Transverse colon (tissue), 4 donors: ENCODE measurements around the gene RHBDL1. TPM values are rescaled to one million over a fixed set of nuclear protein-coding genes. Genes with fewer than 3 reads are reported as not detected.

Source experiments
- DNase-seq: peaks from one replicate; pipeline ENCODE4 v3.0.0-alpha.2; 2019
- H3K27ac ChIP-seq, 4 donors: fragments of 200-600 bp; sonication (generic); 2 replicates each; pipeline ENCODE4 v1.5.1; 2016 to 2018; ENCODE audit warnings: inconsistent platforms in 4 of 4
- H3K27me3 ChIP-seq: fragments of 200-600 bp; sonication (generic); 2 replicates; pipeline ENCODE4 v1.5.1; 2017; ENCODE audit warnings: inconsistent platforms
- H3K36me3 ChIP-seq, 4 donors: fragments of 200-600 bp; sonication (generic); 2 replicates each; pipeline ENCODE4 v1.5.1; 2017 to 2019; ENCODE audit warnings: inconsistent platforms in 4 of 4
- H3K4me1 ChIP-seq, 4 donors: fragments of 200-600 bp; sonication (generic); 2 replicates each; pipeline ENCODE4 v1.5.1; 2017 to 2020; ENCODE audit warnings: inconsistent platforms in 4 of 4
- H3K4me3 ChIP-seq, 4 donors: fragments of 200-600 bp; sonication (generic); 1 replicate in 1 of 4; 2 replicates in 3 of 4; pipeline versions ENCODE4 v1.5.1 to v1.6.1; 2017 to 2019; ENCODE audit warnings: inconsistent platforms in 4 of 4
- H3K9me3 ChIP-seq, 2 donors: fragments of 200-600 bp; sonication (generic); 2 replicates each; pipeline ENCODE4 v1.5.1; 2017 to 2019; ENCODE audit warnings: inconsistent platforms in 2 of 2
- CTCF ChIP-seq, 5 experiments: fragments of 200-600 bp in 3 of 5; fragments of 450-650 bp in 2 of 5; sonication (generic) in 3 of 5; IDR thresholded peaks; 1 replicate in 2 of 5; 2 replicates in 3 of 5; pipeline ENCODE4 v1.5.1; 2016 to 2017; ENCODE audit warnings: antibody characterized with exemption in 5 of 5, inconsistent platforms in 3 of 5, mild to moderate bottlenecking in 2 of 5, moderate library complexity in 1 of 5
- EP300 ChIP-seq: sonication (generic); formaldehyde crosslinking; IDR thresholded peaks from one replicate; pipeline ENCODE4 v1.6.1; 2017; ENCODE audit warnings: antibody characterized with exemption, low read depth
- POLR2A ChIP-seq: fragments of 450-650 bp; IDR thresholded peaks from one replicate; pipeline ENCODE4 v1.6.1; 2016; ENCODE audit warnings: antibody characterized with exemption, mild to moderate bottlenecking, moderate library complexity
- POLR2AphosphoS5 ChIP-seq, 3 donors: sonication (generic); formaldehyde crosslinking; IDR thresholded peaks; one replicate each; pipeline ENCODE4 v1.6.1; 2016; ENCODE audit warnings: antibody characterized with exemption in 3 of 3
- WGBS, 2 donors: methylation state at CpG; one replicate each; pipeline ENCODE4 v1.1.5; 2018; ENCODE audit warnings: low coverage in 1 of 2; 5-methylcytosine and 5-hydroxymethylcytosine counted together
- in situ Hi-C, 4 donors: fragments of 200-750 bp; cut with MboI; loops; one replicate each; pipeline versions ENCODE4 v1.15.0 to v1.15.1; 2017; ENCODE audit warnings: low sequenced_read_pairs in 3 of 4, low pct_ligation_motif_present in 1 of 4, low pct_unique_long_range_greater_than_20kb in 1 of 4
- intact Hi-C: fragments of 100-400 bp; cut with DNase I; formaldehyde crosslinking; loops from one replicate; pipeline ENCODE4 v1.15.1; 2023; ENCODE audit warnings: low total_unique reads
- total RNA-seq, 4 donors: library from RNA; depleted of rRNA; stranded (reverse); fragments of >200 nt; gene quantifications; one replicate each; pipeline ENCODE4 v1.1.0, GENCODE V29; 2016

Gene RHBDL1
- total RNA-seq, 4 donors from 2014 or later, result 1.8 to 39.3 (median 8.1) TPM

GRCh38 chr16:698911-699671 is 23.6 kb downstream of the RHBDL1 start:
- Histone ChIP-seq H3K4me1 (peaks cover 12 to 31% (median 24%) of the 10 kb centered on the region in 4 donors), H3K36me3 (no peaks in the 10 kb centered on the region), H3K9me3 (no peaks in the 10 kb centered on the region), H3K27me3 (peaks cover 81% of the 10 kb centered on the region), H3K4me3 (no peak overlapping the region), H3K27ac (no peak overlapping the region)
- in situ Hi-C loops (no loop called here), intact Hi-C loops (no loop called here)
- TF ChIP-seq CTCF (IDR thresholded peaks at IDR 0.05), result no peak
- TF ChIP-seq EP300, result no peak
- no peak for TF ChIP-seq POLR2A
- no peak for TF ChIP-seq POLR2AphosphoS5 (IDR thresholded peaks at IDR 0.05)
- DNase-seq, result no peak
- 47 to 94% methylated on average over 3 to 16 of the region's 19 CpGs for WGBS, 2 donors

GRCh38 chr16:700684-701584 is 25.5 kb downstream of the RHBDL1 start:
- H3K36me3 ChIP-seq, result no peaks in the 10 kb centered on the region
- H3K4me1 ChIP-seq, result peaks cover 3 to 14% (median 7%) of the 10 kb centered on the region in 4 donors
- H3K27me3 ChIP-seq, result peaks cover 82% of the 10 kb centered on the region
- H3K27ac ChIP-seq, result no peak overlapping the region
- no peak overlapping the region for H3K4me3 ChIP-seq
- TF ChIP-seq POLR2AphosphoS5 (IDR thresholded peaks at IDR 0.05) (no peak), POLR2A (no peak), EP300 (no peak), CTCF (IDR thresholded peaks at IDR 0.05) (no peak)
- in situ Hi-C loops (no loop called here), intact Hi-C loops (no loop called here)
- no peak for DNase-seq
- WGBS, 2 donors, result 8% methylated on average over 59 of the region's 76 CpGs; no CpG with 5 or more reads in 1 of the 2 donors
- H3K9me3 ChIP-seq, result no peaks in the 10 kb centered on the region

- H3K4me3 ChIP-seq, result no peak overlapping the region
- H3K27me3 ChIP-seq, result peaks cover 89% of the 10 kb centered on the region
- no peak for DNase-seq
- in situ Hi-C loops (no loop called here), intact Hi-C loops (no loop called here)
- no peaks in the 10 kb centered on the region for H3K9me3 ChIP-seq
- no peak overlapping the region for H3K27ac ChIP-seq
- H3K4me1 ChIP-seq, result peaks cover 0 to 12% (median 8%) of the 10 kb centered on the region in 4 donors
- WGBS, 2 donors, result 79 to 85% methylated on average over 10 to 19 of the region's 19 CpGs
- TF ChIP-seq POLR2AphosphoS5 (IDR thresholded peaks at IDR 0.05), result no peak
- no peak for TF ChIP-seq CTCF (IDR thresholded peaks at IDR 0.05)
- TF ChIP-seq EP300, result no peak
- TF ChIP-seq POLR2A, result no peak
- no peaks in the 10 kb centered on the region for H3K36me3 ChIP-seq
Measured at GRCh38 chr16:702341-702740, 26.9 kb downstream of the RHBDL1 start.

- in situ Hi-C loops (no loop called here), intact Hi-C loops (no loop called here)
- 69% methylated on average over 12 of the region's 12 CpGs; no CpG with 5 or more reads in 1 of the 2 donors for WGBS, 2 donors
Measured at GRCh38 chr16:703406-703805, 27.9 kb downstream of the RHBDL1 start.

More at GRCh38 chr16:703406-703805, 27.9 kb downstream of the RHBDL1 start:
- Histone ChIP-seq H3K36me3 (no peaks in the 10 kb centered on the region), H3K27me3 (peaks cover 96% of the 10 kb centered on the region), H3K9me3 (no peaks in the 10 kb centered on the region), H3K4me3 (no peak overlapping the region), H3K4me1 (peaks cover 0 to 12% (median 8%) of the 10 kb centered on the region in 4 donors), H3K27ac (no peak overlapping the region)
- no peak for DNase-seq
- TF ChIP-seq EP300, result no peak
- no peak for TF ChIP-seq POLR2A
